Measurements from ENCODE around the gene CHST8.

DNA sequence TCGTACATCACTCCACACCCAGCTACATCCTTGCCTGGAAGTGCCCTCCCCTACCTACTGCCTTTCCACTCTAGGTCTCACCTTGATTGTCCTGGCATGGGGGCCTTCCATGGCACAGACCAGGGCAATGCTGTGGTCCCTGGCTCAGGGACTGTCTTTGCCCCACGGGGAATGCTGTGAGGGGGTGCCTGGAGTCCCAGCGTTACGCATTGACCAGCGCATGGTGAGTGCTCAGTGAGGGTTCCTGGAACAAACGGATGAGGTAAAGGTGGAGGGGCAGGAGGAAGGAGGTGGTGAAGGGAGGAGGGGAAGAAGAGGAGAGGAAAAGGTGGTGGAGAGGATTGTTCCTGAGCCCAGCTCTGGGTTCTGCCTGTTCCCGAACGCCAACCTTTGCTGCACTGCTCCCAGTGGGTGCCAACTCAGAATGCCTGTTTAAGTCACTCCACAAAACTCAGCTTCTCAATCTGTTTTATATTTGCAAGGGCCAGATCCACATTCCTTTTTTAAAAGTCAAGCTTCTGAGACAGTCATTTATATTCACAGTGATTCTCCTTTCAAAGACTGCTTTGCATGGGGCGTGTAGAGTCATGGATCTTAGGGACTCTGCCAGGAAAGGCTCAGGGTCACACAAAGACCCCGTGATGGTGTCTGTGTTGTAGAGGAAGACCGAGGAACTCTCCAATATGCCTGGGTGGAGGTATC is 40.8 kb downstream of the CHST8 start:
- TF ChIP-seq, protein P1, sequence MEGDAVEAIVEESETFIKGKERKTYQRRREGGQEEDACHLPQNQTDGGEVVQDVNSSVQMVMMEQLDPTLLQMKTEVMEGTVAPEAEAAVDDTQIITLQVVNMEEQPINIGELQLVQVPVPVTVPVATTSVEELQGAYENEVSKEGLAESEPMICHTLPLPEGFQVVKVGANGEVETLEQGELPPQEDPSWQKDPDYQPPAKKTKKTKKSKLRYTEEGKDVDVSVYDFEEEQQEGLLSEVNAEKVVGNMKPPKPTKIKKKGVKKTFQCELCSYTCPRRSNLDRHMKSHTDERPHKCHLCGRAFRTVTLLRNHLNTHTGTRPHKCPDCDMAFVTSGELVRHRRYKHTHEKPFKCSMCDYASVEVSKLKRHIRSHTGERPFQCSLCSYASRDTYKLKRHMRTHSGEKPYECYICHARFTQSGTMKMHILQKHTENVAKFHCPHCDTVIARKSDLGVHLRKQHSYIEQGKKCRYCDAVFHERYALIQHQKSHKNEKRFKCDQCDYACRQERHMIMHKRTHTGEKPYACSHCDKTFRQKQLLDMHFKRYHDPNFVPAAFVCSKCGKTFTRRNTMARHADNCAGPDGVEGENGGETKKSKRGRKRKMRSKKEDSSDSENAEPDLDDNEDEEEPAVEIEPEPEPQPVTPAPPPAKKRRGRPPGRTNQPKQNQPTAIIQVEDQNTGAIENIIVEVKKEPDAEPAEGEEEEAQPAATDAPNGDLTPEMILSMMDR (IDR thresholded peaks at IDR 0.05), result no peak
- no peak for TF ChIP-seq POLR2AphosphoS5 (IDR thresholded peaks at IDR 0.05; ENCODE audit: insufficient read depth in 1 of 2, low read depth in 1 of 2)
